Upper lobe of right lung (tissue), 1 donor: ENCODE results near the gene VAV1. TPM values are rescaled to one million over a fixed set of nuclear protein-coding genes. Genes with fewer than 3 reads are reported as not detected.

Experiments
- ATAC-seq: fragments of 200-7000 bp; cut with Tn5 transposase; one replicate; pipeline ENCODE4 v1.9.1; 2020; ENCODE audit warnings: mild to moderate bottlenecking, moderate library complexity
- DNase-seq: peaks from one replicate; pipeline ENCODE4 v3.0.0-alpha.2; 2020
- H3K27ac ChIP-seq: fragments of 200-600 bp; one replicate; pipeline ENCODE4 v1.8.0; 2022
- H3K27me3 ChIP-seq: fragments of 200-600 bp; one replicate; pipeline ENCODE4 v1.8.0; 2022; ENCODE audit warnings: mild to moderate bottlenecking
- H3K36me3 ChIP-seq: fragments of 200-600 bp; one replicate; pipeline ENCODE4 v1.8.0; 2022
- H3K4me1 ChIP-seq: fragments of 200-600 bp; one replicate; pipeline ENCODE4 v1.8.0; 2022
- H3K4me3 ChIP-seq: fragments of 200-600 bp; one replicate; pipeline ENCODE4 v1.8.0; 2022; ENCODE audit warnings: mild to moderate bottlenecking
- H3K9me3 ChIP-seq: fragments of 200-600 bp; one replicate; pipeline ENCODE4 v1.8.0; 2022
- intact Hi-C: fragments of 100-400 bp; cut with DNase I; formaldehyde crosslinking; loops from one replicate; pipeline ENCODE4 v1.11.0; 2022
- total RNA-seq: library from RNA; stranded (reverse); fragmentation: NEBNext Ultra II Directional; extraction: Animal tissue kit (Norgen Biotek cat#: 25700); gene quantifications from one replicate; pipeline ENCODE4 v1.2.1, GENCODE V29; 2021
- TF ChIP-seq, protein P1 (sequence below): fragments of 200-600 bp; IDR thresholded peaks from one replicate; pipeline ENCODE4 v1.8.0; 2022; ENCODE audit warnings: antibody characterized with exemption
- donor health status: DM: no; HTN: yes; CAD: no; lungs with severe emphysema.

The VAV1 gene
- total RNA-seq, 1 donor from 2014 or later: 31.6 TPM

DNA sequence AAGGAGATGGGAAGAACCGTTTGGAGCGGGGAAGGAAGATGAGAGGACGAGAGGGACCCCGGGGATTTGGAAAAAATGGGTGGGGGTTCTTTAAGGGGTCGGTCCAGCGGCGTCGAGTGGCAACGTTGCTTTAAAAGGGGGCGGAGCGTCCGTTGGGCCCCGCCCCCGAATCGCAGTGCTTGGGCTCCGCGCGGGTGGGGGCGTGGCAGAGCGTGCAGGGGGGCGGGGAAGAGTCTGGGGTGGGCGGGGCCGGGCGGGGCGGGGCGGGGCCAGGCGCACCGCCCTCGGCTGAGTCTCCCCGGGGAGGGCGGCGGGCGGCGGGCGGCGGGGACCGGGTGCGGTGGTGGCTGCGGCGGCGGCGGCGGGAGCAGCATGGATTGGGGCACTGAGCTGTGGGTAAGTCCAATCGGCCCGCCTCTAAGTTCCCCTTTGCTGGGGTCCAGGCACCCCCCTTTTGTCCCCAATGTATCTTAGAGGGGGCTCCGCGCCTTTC, 33.1 kb upstream of the VAV1 start, which contains the start of gene TRIP10:
TSS of gene TRIP10 (plus strand) at position 291 of the 493 bp plus-strand sequence. CDS start at position 373, 82 bp downstream.
- Histone ChIP-seq H3K4me3 (peak within 1 kb of the TSS; percentile 91), H3K27me3 (no peaks in the 10 kb centered on the region), H3K27ac (peak within 1 kb of the TSS; percentile 84), H3K36me3 (peaks cover 17% of the 10 kb centered on the region), H3K4me1 (peaks cover 45% of the 10 kb centered on the region), H3K9me3 (no peaks in the 10 kb centered on the region)
- ATAC-seq (peak; percentile 58), DNase-seq (peak; percentile 91)
- TF ChIP-seq, protein P1, sequence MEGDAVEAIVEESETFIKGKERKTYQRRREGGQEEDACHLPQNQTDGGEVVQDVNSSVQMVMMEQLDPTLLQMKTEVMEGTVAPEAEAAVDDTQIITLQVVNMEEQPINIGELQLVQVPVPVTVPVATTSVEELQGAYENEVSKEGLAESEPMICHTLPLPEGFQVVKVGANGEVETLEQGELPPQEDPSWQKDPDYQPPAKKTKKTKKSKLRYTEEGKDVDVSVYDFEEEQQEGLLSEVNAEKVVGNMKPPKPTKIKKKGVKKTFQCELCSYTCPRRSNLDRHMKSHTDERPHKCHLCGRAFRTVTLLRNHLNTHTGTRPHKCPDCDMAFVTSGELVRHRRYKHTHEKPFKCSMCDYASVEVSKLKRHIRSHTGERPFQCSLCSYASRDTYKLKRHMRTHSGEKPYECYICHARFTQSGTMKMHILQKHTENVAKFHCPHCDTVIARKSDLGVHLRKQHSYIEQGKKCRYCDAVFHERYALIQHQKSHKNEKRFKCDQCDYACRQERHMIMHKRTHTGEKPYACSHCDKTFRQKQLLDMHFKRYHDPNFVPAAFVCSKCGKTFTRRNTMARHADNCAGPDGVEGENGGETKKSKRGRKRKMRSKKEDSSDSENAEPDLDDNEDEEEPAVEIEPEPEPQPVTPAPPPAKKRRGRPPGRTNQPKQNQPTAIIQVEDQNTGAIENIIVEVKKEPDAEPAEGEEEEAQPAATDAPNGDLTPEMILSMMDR: no peak
- intact Hi-C loops: no loop called here

DNA sequence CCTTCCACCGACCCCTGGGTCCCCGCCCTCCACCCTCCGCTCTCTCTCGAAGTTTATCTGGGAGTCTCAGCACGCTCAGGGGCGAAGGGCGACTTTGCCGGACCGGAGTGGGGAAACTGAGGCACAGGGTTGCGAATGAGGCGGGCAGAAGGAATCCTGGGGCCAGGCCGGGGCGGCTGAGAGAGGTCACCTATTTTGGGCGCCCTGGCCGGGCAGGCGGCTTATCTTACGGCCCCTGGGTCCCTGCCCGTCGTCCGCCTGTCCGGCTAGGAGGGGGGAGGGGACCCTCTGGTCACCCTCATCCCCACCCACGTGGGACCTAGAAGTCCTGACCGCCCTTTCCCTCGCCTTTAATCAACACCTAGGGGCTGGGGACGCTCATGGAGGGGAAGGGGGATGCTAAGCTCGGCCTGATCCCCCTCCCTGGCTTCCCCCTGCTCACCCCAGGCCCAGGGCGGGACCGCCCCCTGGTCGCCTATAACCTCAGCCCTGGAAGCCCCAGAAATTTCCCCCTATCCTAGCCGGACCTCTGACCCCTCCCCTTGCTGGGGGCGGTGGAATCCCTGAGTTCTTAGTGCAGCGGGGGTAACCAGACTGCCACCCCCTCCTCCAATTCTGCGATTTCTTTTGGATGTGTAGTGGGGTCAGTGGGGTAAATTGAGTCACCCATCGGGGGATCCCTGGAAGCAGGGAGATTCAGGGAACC, 32.5 kb upstream of the VAV1 start:
- peaks cover 50% of the 10 kb centered on the region for H3K4me1 ChIP-seq
- H3K27ac ChIP-seq: peak overlapping the region; percentile 79
- no peaks in the 10 kb centered on the region for H3K9me3 ChIP-seq
- H3K4me3 ChIP-seq: peak overlapping the region; percentile 91
- no peak for ATAC-seq
- H3K36me3 ChIP-seq: peaks cover 17% of the 10 kb centered on the region
- TF ChIP-seq, protein P1: no peak
- intact Hi-C loops: no loop called here
- peak; percentile 70 for DNase-seq
- H3K27me3 ChIP-seq: no peaks in the 10 kb centered on the region

DNA sequence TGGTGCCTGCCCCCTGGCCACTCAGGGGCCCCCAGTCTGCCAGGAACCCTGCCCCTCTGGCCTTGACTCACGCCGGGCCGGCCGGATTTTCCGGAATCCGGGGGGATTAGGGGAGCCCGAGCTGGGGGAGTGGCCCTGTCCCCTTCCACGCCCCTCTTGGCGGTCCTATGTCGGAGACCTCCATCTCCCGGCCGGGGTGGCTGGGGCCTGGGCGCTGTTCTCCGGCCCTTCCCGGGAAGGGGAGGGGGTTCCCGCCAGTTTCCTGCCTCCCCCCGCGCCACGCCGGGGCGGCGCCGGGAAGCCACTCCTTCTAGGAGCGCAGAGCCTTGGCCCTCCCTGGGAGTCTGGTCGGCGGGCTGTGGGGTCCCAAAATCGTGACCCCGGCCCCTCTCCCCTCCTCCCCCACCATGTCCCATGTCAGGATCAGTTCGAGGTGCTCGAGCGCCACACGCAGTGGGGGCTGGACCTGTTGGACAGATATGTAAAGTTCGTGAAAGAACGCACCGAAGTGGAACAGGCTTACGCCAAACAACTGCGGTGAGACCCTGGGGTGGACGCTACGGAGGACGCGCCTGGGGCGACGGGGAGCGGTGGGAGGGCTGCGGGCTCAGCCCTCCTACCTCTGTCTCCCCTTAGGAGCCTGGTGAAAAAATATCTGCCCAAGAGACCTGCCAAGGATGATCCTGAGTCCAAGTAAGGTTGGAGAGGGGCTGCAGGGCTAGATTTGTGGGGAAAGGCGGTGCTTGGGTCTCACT, 31.7 kb upstream of the VAV1 start:
- H3K9me3 ChIP-seq: no peaks in the 10 kb centered on the region
- H3K4me3 ChIP-seq: peak overlapping the region; percentile 91
- no peaks in the 10 kb centered on the region for H3K27me3 ChIP-seq
- DNase-seq (peak; percentile 81), ATAC-seq (peak; percentile 0)
- peaks cover 23% of the 10 kb centered on the region for H3K36me3 ChIP-seq
- H3K4me1 ChIP-seq: peaks cover 52% of the 10 kb centered on the region
- TF ChIP-seq, protein P1: no peak
- intact Hi-C loops: no loop called here
- peak overlapping the region; percentile 79 for H3K27ac ChIP-seq

DNA sequence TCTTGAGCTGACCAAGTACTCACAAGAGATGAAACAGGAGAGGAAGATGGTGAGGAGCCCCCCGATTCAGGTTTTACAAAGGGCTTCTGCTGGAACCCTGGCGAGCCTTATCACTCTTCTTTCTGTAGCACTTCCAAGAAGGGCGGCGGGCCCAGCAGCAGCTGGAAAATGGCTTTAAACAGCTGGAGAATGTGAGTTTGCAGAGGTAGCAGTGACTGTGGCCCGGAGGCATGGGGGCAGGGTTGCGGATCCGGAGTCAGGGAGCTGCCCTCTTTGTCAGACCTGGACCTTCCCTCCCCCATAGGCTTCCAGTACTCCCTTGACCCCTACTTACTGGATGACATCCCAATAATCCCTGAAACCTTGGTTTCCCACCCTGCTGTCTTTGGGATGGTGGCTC, 29.4 kb upstream of the VAV1 start:
- no peak for ATAC-seq
- intact Hi-C loops: no loop called here
- no peak overlapping the region for H3K4me3 ChIP-seq
- H3K9me3 ChIP-seq: no peaks in the 10 kb centered on the region
- no peak overlapping the region for H3K27ac ChIP-seq
- H3K36me3 ChIP-seq: peaks cover 44% of the 10 kb centered on the region
- no peak for DNase-seq
- no peaks in the 10 kb centered on the region for H3K27me3 ChIP-seq
- TF ChIP-seq, protein P1: no peak
- H3K4me1 ChIP-seq: peaks cover 44% of the 10 kb centered on the region

DNA sequence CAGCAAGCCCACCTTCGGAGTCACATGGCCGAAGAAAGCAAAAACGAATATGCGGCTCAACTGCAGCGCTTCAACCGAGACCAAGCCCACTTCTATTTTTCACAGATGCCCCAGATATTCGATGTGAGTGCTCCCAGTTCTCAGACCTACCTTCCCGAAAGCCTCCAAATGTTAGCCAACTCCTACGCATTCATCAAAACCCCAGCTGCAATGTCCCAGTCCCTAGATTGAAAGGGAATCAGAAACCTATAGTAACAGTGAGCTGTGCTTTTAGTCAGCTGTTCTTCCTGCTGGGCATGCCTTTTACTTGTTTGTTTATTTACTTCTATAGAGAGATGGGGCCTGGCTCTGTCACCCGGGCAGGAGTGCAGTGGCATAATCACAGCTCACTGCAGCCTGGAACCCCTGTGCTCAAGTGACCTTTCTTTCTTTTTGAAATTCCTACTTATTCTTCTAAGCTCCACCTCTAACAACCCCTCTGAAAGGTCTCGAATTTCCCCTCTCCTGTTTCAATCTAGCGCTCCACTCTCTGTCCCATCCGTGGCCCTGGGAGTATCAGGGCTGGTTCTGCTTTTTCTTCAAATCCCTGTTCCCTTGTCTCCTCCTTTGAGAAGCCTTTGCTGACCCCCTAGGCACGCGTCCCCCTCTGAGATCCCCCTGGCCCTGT, 28.7 kb upstream of the VAV1 start:
- intact Hi-C loops: no loop called here
- TF ChIP-seq, protein P1: no peak
- Histone ChIP-seq H3K4me3 (no peak overlapping the region), H3K4me1 (peaks cover 36% of the 10 kb centered on the region), H3K27ac (peak overlapping the region; percentile 47), H3K9me3 (no peaks in the 10 kb centered on the region), H3K27me3 (no peaks in the 10 kb centered on the region), H3K36me3 (peaks cover 52% of the 10 kb centered on the region)
- ATAC-seq: no peak
- DNase-seq: no peak
